MM.1S (cell line): ENCODE measurements around the gene SIGLEC14.

Experiments
- CTCF ChIP-seq: fragments of 300-600 bp; sonication (generic); IDR thresholded peaks from 2 replicates; pipeline ENCODE4 v1.5.1; 2016; ENCODE audit warnings: antibody characterized with exemption, low read length, mixed read lengths
- EZH2 ChIP-seq: fragments of 300-600 bp; sonication (generic); optimal IDR thresholded peaks from 2 replicates; pipeline ENCODE3; 2017; ENCODE audit warnings: low read depth, mild to moderate bottlenecking, antibody characterized with exemption, low read length, mixed read lengths

GRCh38 chr19:51654783-51655182 lies 8.2 kb upstream of the SIGLEC14 start:
- TF ChIP-seq CTCF = no peak
- TF ChIP-seq EZH2 = no peak
